ENCODE data around the gene RAPGEF1.

GRCh38 chr9:131633491-131634031, 106.3 kb downstream of the RAPGEF1 start:
- TF ChIP-seq CTCF (IDR thresholded peaks at IDR 0.05; ENCODE audit: insufficient read depth, low read depth, low read length): no peak
- no peak for TF ChIP-seq EZH2 (IDR thresholded peaks at IDR 0.05; ENCODE audit: insufficient read depth, low read length)

All from astrocyte (in vitro differentiated cells and primary cell).